Measurements from ENCODE around the gene THSD4.

GRCh38 chr15:71334873-71335272, 219.6 kb downstream of the THSD4 start:
- TF ChIP-seq, protein P1, sequence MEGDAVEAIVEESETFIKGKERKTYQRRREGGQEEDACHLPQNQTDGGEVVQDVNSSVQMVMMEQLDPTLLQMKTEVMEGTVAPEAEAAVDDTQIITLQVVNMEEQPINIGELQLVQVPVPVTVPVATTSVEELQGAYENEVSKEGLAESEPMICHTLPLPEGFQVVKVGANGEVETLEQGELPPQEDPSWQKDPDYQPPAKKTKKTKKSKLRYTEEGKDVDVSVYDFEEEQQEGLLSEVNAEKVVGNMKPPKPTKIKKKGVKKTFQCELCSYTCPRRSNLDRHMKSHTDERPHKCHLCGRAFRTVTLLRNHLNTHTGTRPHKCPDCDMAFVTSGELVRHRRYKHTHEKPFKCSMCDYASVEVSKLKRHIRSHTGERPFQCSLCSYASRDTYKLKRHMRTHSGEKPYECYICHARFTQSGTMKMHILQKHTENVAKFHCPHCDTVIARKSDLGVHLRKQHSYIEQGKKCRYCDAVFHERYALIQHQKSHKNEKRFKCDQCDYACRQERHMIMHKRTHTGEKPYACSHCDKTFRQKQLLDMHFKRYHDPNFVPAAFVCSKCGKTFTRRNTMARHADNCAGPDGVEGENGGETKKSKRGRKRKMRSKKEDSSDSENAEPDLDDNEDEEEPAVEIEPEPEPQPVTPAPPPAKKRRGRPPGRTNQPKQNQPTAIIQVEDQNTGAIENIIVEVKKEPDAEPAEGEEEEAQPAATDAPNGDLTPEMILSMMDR (IDR thresholded peaks at IDR 0.05; ENCODE audit: low read length), result no peak
- no peak for TF ChIP-seq EZH2 (optimal IDR thresholded peaks at IDR 0.05; ENCODE audit: low read depth, low read length)
- TF ChIP-seq EZH2phosphoT487 (IDR thresholded peaks at IDR 0.05; ENCODE audit: low read length), result no peak

Data from MM.1S (cell line).